Renal cortical epithelial cell (primary cell): ENCODE measurements around the gene STAG1. TPM values are rescaled to one million over a fixed set of nuclear protein-coding genes. Genes with fewer than 3 reads are reported as not detected.
"Not testable (repeated sequence)": the region's sequence is repeated elsewhere in the genome, so short reads cannot be mapped to it uniquely, and the experiment has no call there.

Source experiments
- DNase-seq: peaks from one replicate; pipeline ENCODE4 v3.0.0-alpha.2; 2011; ENCODE audit warnings: low read depth
- total RNA-seq: library from RNA; depleted of rRNA; stranded (reverse); fragments of >200 nt; gene quantifications from 2 replicates; pipeline ENCODE4 v1.2.3, GENCODE V29; 2014

STAG1 gene
- total RNA-seq, 1 donor from 2014 or later = 41.3 TPM

GRCh38 chr3:136745916-136746315 is 6.3 kb downstream of the STAG1 start:
- no peak for DNase-seq

GRCh38 chr3:136741063-136741462 is 11.1 kb downstream of the STAG1 start:
- DNase-seq = no peak

GRCh38 chr3:136740351-136740958 is 11.7 kb downstream of the STAG1 start:
- DNase-seq = no peak

GRCh38 chr3:136736950-136737349 is 15.2 kb downstream of the STAG1 start:
- not testable (repeated sequence) for DNase-seq

- DNase-seq = no peak
Measured at GRCh38 chr3:136735103-136735502, 17.1 kb downstream of the STAG1 start.

- no peak for DNase-seq
Measured at GRCh38 chr3:136734382-136735070, 17.7 kb downstream of the STAG1 start.

- peak; percentile 53 for DNase-seq
Measured at GRCh38 chr3:136733317-136733833, 18.8 kb downstream of the STAG1 start.

- DNase-seq = peak; percentile 24
Measured at GRCh38 chr3:136731274-136731884, 20.8 kb downstream of the STAG1 start.

- DNase-seq = no peak
Measured at GRCh38 chr3:136730595-136731273, 21.4 kb downstream of the STAG1 start.

GRCh38 chr3:136728918-136729317 is 23.3 kb downstream of the STAG1 start:
- peak; percentile 86 for DNase-seq

GRCh38 chr3:136728473-136728872 is 23.7 kb downstream of the STAG1 start:
- peak; percentile 29 for DNase-seq

- no peak for DNase-seq
Measured at GRCh38 chr3:136725468-136725867, 26.7 kb downstream of the STAG1 start.

- not testable (repeated sequence) for DNase-seq
Measured at GRCh38 chr3:136722916-136723315, 29.3 kb downstream of the STAG1 start.

- not testable (repeated sequence) for DNase-seq
Measured at GRCh38 chr3:136722399-136722798, 29.8 kb downstream of the STAG1 start.

GRCh38 chr3:136720091-136720490 is 32.1 kb downstream of the STAG1 start:
- DNase-seq = no peak

GRCh38 chr3:136716629-136717028 is 35.5 kb downstream of the STAG1 start:
- no peak for DNase-seq

- no peak for DNase-seq
Measured at GRCh38 chr3:136714020-136714419, 38.2 kb downstream of the STAG1 start.

- DNase-seq = no peak
Measured at GRCh38 chr3:136712941-136713340, 39.2 kb downstream of the STAG1 start.

GRCh38 chr3:136711888-136712287 is 40.3 kb downstream of the STAG1 start:
- not testable (repeated sequence) for DNase-seq

- DNase-seq = no peak
Measured at GRCh38 chr3:136711277-136711676, 40.9 kb downstream of the STAG1 start.

- not testable (repeated sequence) for DNase-seq
Measured at GRCh38 chr3:136709775-136710174, 42.4 kb downstream of the STAG1 start.

- no peak for DNase-seq
Measured at GRCh38 chr3:136708333-136708985, 43.7 kb downstream of the STAG1 start.
